ENCODE data around the gene DLGAP4. TPM values are rescaled to one million over a fixed set of nuclear protein-coding genes. Genes with fewer than 3 reads are reported as not detected.
"Not testable (repeated sequence)": the region's sequence is repeated elsewhere in the genome, so short reads cannot be mapped to it uniquely, and the experiment has no call there.

Gene DLGAP4
- total and polyA plus RNA-seq, 2 donors, result 7.7 to 28.2 TPM

DNA sequence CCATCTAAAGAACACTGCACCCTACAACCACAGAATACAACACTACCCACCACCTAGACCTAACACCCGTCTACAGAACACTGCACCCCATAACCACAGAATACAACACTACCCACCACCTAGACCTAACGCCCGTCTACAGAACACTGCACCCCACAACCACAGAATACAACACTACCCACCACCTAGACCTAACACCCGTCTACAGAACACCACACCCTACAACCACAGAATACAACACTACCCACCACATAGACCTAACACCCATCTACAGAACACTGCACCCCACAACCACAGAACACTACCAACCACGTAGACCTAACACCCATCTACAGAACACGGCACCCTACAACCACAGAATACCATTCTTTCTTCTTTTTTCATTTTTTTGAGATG lies 258.6 kb downstream of the DLGAP4 start:
- H3K4me1 ChIP-seq (ENCODE audit: control insufficient read depth in 2 of 2, insufficient read depth in 2 of 2, low read length in 2 of 2); H3K4me3 ChIP-seq (ENCODE audit: low read length in 2 of 2); H3K27me3 ChIP-seq (ENCODE audit: control insufficient read depth in 2 of 2, insufficient read depth in 1 of 2, low read length in 1 of 2); DNase-seq (ENCODE audit: low read depth in 6 of 9, low spot score in 9 of 9); H3K36me3 ChIP-seq (ENCODE audit: control insufficient read depth in 2 of 2, insufficient read depth in 2 of 2, low read length in 1 of 2); H3K27ac ChIP-seq (ENCODE audit: low read depth in 1 of 2, low read length in 1 of 2): not testable (repeated sequence)
- peaks cover 1 to 15% of the 10 kb centered on the region in 2 donors for H3K9me3 ChIP-seq (ENCODE audit: control insufficient read depth in 2 of 2, insufficient read depth in 1 of 2, low read length in 1 of 2)
- WGBS, result 93% methylated on average over 6 of the region's 6 CpGs

GRCh38 chr20:36565520-36565919 lies 259.4 kb downstream of the DLGAP4 start:
- no peak overlapping the region for H3K27ac ChIP-seq (ENCODE audit: low read depth in 1 of 2, low read length in 1 of 2)
- H3K36me3 ChIP-seq (ENCODE audit: control insufficient read depth in 2 of 2, insufficient read depth in 2 of 2, low read length in 1 of 2), result peaks cover 0 to 2% of the 10 kb centered on the region in 2 donors
- no peak for DNase-seq (ENCODE audit: low read depth in 6 of 9, low spot score in 9 of 9)
- 100% methylated on average over 3 of the region's 3 CpGs for WGBS
- H3K4me3 ChIP-seq (ENCODE audit: low read length in 2 of 2), result no peak overlapping the region
- H3K4me1 ChIP-seq (ENCODE audit: control insufficient read depth in 2 of 2, insufficient read depth in 2 of 2, low read length in 2 of 2), result no peaks in the 10 kb centered on the region
- no peaks in the 10 kb centered on the region for H3K27me3 ChIP-seq (ENCODE audit: control insufficient read depth in 2 of 2, insufficient read depth in 1 of 2, low read length in 1 of 2)
- H3K9me3 ChIP-seq (ENCODE audit: control insufficient read depth in 2 of 2, insufficient read depth in 1 of 2, low read length in 1 of 2), result peaks cover 1 to 15% of the 10 kb centered on the region in 2 donors

DNA sequence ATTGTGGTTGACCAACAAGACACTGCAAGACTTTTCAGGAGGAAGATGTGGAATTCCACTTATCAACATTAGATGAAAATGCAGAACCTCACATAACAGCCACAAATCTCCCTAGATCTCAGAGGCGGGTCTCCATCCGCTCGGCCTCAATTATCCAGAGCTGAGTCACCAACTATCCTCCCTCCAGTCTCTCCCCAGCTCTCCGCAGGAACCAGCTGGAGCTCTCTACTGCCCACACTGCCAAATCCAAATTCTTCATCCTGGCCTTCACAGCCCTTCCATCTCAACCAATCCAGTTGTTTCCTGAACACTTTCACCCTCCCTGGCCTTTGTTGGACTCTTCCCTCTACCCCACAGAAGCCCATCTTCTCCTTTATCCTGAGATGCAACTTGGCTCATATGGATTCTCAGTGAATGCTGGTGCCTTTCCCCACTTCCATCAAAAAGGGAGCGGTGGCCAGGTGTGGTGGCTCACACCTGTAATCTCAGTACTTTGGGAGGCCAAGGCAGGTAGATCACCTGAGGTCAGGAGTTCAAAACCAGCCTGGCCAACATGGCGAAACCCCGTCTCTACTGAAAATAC lies 263.8 kb downstream of the DLGAP4 start:
- no peak overlapping the region for H3K4me3 ChIP-seq (ENCODE audit: low read length in 2 of 2)
- DNase-seq (ENCODE audit: low read depth in 6 of 9, low spot score in 9 of 9), result no peak
- H3K27me3 ChIP-seq (ENCODE audit: control insufficient read depth in 2 of 2, insufficient read depth in 1 of 2, low read length in 1 of 2), result no peaks in the 10 kb centered on the region
- H3K27ac ChIP-seq (ENCODE audit: low read depth in 1 of 2, low read length in 1 of 2), result no peak overlapping the region
- peaks cover 0 to 2% of the 10 kb centered on the region in 2 donors for H3K36me3 ChIP-seq (ENCODE audit: control insufficient read depth in 2 of 2, insufficient read depth in 2 of 2, low read length in 1 of 2)
- 95% methylated on average over 7 of the region's 7 CpGs for WGBS
- peaks cover 8 to 20% of the 10 kb centered on the region in 2 donors for H3K4me1 ChIP-seq (ENCODE audit: control insufficient read depth in 2 of 2, insufficient read depth in 2 of 2, low read length in 2 of 2)
- peaks cover 1 to 12% of the 10 kb centered on the region in 2 donors for H3K9me3 ChIP-seq (ENCODE audit: control insufficient read depth in 2 of 2, insufficient read depth in 1 of 2, low read length in 1 of 2)

- Histone ChIP-seq H3K4me3 (ENCODE audit: low read length in 2 of 2) (peak overlapping the region in 1 of 2 donors; percentile 70), H3K36me3 (ENCODE audit: control insufficient read depth in 2 of 2, insufficient read depth in 2 of 2, low read length in 1 of 2) (no peaks in the 10 kb centered on the region), H3K9me3 (ENCODE audit: control insufficient read depth in 2 of 2, insufficient read depth in 1 of 2, low read length in 1 of 2) (no peaks in the 10 kb centered on the region), H3K27ac (ENCODE audit: low read depth in 1 of 2, low read length in 1 of 2) (peak overlapping the region; percentile 36 to 81), H3K27me3 (ENCODE audit: control insufficient read depth in 2 of 2, insufficient read depth in 1 of 2, low read length in 1 of 2) (no peaks in the 10 kb centered on the region), H3K4me1 (ENCODE audit: control insufficient read depth in 2 of 2, insufficient read depth in 2 of 2, low read length in 2 of 2) (peaks cover 15 to 28% of the 10 kb centered on the region in 2 donors)
- 60% methylated on average over 17 of the region's 17 CpGs for WGBS
- DNase-seq (ENCODE audit: low read depth in 6 of 9, low spot score in 9 of 9), result peak in 2 of 9 donors; percentile 27 to 54
Measured at GRCh38 chr20:36571564-36572504, 265.7 kb downstream of the DLGAP4 start.

GRCh38 chr20:36572701-36573102 lies 266.6 kb downstream of the DLGAP4 start:
- no peaks in the 10 kb centered on the region for H3K27me3 ChIP-seq (ENCODE audit: control insufficient read depth in 2 of 2, insufficient read depth in 1 of 2, low read length in 1 of 2)
- no peaks in the 10 kb centered on the region for H3K9me3 ChIP-seq (ENCODE audit: control insufficient read depth in 2 of 2, insufficient read depth in 1 of 2, low read length in 1 of 2)
- WGBS, result 29% methylated on average over 20 of the region's 20 CpGs

DNA sequence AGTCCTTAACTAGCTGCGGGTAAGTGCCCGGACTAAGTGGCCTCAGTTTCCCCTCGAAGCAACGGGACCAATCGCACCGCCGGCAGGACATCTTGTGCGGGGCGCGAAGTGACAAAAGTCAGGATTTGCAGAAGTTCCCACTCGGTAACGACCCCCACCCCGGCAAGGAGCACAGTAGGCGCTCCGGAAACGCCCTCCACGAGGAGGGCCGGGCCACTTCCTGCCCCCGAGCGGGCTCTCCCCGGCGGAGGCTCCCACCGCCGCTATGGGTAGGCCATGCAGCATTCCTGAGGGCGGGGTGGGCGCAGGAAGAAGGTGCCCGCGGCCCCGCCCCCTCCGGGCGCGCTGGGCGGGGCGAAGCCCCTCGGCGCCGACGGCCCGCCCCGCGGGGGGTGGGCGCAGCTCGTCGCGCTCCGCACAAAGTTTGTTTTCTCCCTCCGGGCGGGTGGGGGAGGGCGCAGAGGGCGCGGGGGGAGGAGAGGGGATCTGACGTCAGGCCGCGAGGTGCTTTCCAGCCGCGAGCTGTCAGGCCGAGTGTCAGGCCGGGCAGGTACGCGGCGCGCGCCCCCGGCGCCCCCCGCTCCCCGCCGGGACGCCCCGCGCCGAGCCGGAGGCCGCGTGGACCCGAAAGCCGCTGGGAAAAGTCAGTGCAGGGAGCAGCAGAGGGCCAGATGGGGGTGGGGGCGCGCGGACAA lies 267.1 kb downstream of the DLGAP4 start, which contains the start of gene TGIF2:
Gene TGIF2 (plus strand): TSS at position 495 of the 695 bp plus-strand sequence. CDS start 5,178 bp downstream, outside the sequence.
- H3K27ac ChIP-seq (ENCODE audit: low read depth in 1 of 2, low read length in 1 of 2), result peak within 1 kb of the TSS; percentile 96 to 99
- H3K27me3 ChIP-seq (ENCODE audit: control insufficient read depth in 2 of 2, insufficient read depth in 1 of 2, low read length in 1 of 2), result no peaks in the 10 kb centered on the region
- peaks cover 15 to 28% of the 10 kb centered on the region in 2 donors for H3K4me1 ChIP-seq (ENCODE audit: control insufficient read depth in 2 of 2, insufficient read depth in 2 of 2, low read length in 2 of 2)
- no peaks in the 10 kb centered on the region for H3K9me3 ChIP-seq (ENCODE audit: control insufficient read depth in 2 of 2, insufficient read depth in 1 of 2, low read length in 1 of 2)
- peak in 8 of 9 donors; percentile 80 to 96 (median 90) for DNase-seq (ENCODE audit: low read depth in 6 of 9, low spot score in 9 of 9)
- H3K4me3 ChIP-seq (ENCODE audit: low read length in 2 of 2), result peak within 1 kb of the TSS; percentile 91 to 97
- under 1% methylated on average over 79 of the region's 80 CpGs for WGBS
- H3K36me3 ChIP-seq (ENCODE audit: control insufficient read depth in 2 of 2, insufficient read depth in 2 of 2, low read length in 1 of 2), result peaks cover under 1% of the 10 kb centered on the region in 2 donors

More at GRCh38 chr20:36572701-36573102, 266.6 kb downstream of the DLGAP4 start:
- H3K36me3 ChIP-seq (ENCODE audit: control insufficient read depth in 2 of 2, insufficient read depth in 2 of 2, low read length in 1 of 2), result no peaks in the 10 kb centered on the region
- DNase-seq (ENCODE audit: low read depth in 6 of 9, low spot score in 9 of 9), result peak in 3 of 9 donors; percentile 34 to 54 (median 44)
- H3K4me1 ChIP-seq (ENCODE audit: control insufficient read depth in 2 of 2, insufficient read depth in 2 of 2, low read length in 2 of 2), result peaks cover 15 to 28% of the 10 kb centered on the region in 2 donors
- H3K4me3 ChIP-seq (ENCODE audit: low read length in 2 of 2), result peak overlapping the region; percentile 70 to 91
- H3K27ac ChIP-seq (ENCODE audit: low read depth in 1 of 2, low read length in 1 of 2), result peak overlapping the region; percentile 81 to 99

DNA sequence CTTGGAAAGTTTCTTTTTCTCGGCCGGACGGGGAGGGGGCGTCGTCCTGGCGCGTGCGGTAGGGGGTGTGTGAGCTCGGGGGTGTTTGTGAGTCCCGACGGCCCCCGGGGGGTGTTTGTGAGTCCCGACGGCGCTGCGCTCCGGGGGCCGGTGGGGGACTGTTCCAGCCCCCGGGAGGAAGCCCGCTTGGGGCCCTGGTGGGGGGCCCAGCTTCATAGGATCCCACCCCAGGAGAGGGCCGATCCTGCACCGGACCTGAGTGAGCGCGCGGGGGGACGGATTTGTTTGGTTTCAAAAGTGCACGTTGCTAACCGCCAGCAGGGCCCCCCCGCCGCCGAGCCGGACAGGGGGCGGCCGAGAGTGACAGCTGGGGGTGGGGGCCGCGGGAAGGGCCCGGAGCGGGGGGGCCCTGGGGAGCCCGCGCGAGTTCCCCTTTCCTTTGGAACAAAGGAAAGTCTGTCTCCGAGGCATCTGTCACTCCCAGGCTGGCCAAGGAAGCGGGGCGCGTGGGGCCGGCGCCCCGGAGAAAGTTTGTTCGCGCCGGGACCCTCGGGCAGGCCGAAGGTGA lies 267.7 kb downstream of the DLGAP4 start:
- H3K36me3 ChIP-seq (ENCODE audit: control insufficient read depth in 2 of 2, insufficient read depth in 2 of 2, low read length in 1 of 2), result peaks cover 6 to 7% of the 10 kb centered on the region in 2 donors
- under 1% methylated on average over 53 of the region's 53 CpGs for WGBS
- H3K9me3 ChIP-seq (ENCODE audit: control insufficient read depth in 2 of 2, insufficient read depth in 1 of 2, low read length in 1 of 2), result no peaks in the 10 kb centered on the region
- peaks cover 15 to 28% of the 10 kb centered on the region in 2 donors for H3K4me1 ChIP-seq (ENCODE audit: control insufficient read depth in 2 of 2, insufficient read depth in 2 of 2, low read length in 2 of 2)
- no peaks in the 10 kb centered on the region for H3K27me3 ChIP-seq (ENCODE audit: control insufficient read depth in 2 of 2, insufficient read depth in 1 of 2, low read length in 1 of 2)
- peak overlapping the region; percentile 91 to 97 for H3K4me3 ChIP-seq (ENCODE audit: low read length in 2 of 2)
- H3K27ac ChIP-seq (ENCODE audit: low read depth in 1 of 2, low read length in 1 of 2), result peak overlapping the region; percentile 96 to 99
- peak in 1 of 9 donors; percentile 58 for DNase-seq (ENCODE audit: low read depth in 6 of 9, low spot score in 9 of 9)

- Histone ChIP-seq H3K27ac (ENCODE audit: low read depth in 1 of 2, low read length in 1 of 2) (peak overlapping the region; percentile 96 to 99), H3K4me1 (ENCODE audit: control insufficient read depth in 2 of 2, insufficient read depth in 2 of 2, low read length in 2 of 2) (peaks cover 15 to 28% of the 10 kb centered on the region in 2 donors), H3K9me3 (ENCODE audit: control insufficient read depth in 2 of 2, insufficient read depth in 1 of 2, low read length in 1 of 2) (no peaks in the 10 kb centered on the region), H3K36me3 (ENCODE audit: control insufficient read depth in 2 of 2, insufficient read depth in 2 of 2, low read length in 1 of 2) (peaks cover 10 to 13% of the 10 kb centered on the region in 2 donors), H3K27me3 (ENCODE audit: control insufficient read depth in 2 of 2, insufficient read depth in 1 of 2, low read length in 1 of 2) (no peaks in the 10 kb centered on the region), H3K4me3 (ENCODE audit: low read length in 2 of 2) (peak overlapping the region; percentile 91 to 97)
- WGBS, result under 1% methylated on average over 59 of the region's 69 CpGs
- DNase-seq (ENCODE audit: low read depth in 6 of 9, low spot score in 9 of 9), result peak in 5 of 9 donors; percentile 38 to 71 (median 46)
Measured at GRCh38 chr20:36574366-36575135, 268.4 kb downstream of the DLGAP4 start.

Data from thymus (tissue), 11 donors.